HL-60/S4 treated with phorbol 12-myristate 13-acetate at 8.2 ng/mL for 4 days and 3 days (cell line): ENCODE data around the gene YWHAG.
"Not testable (repeated sequence)": the region's sequence is repeated elsewhere in the genome, so short reads cannot be mapped to it uniquely, and the experiment has no call there.

Source experiments
- in situ Hi-C: fragments of 300-500 bp; cut with MboI; formaldehyde crosslinking; loops from 2 replicates; pipeline ENCODE4 v1.15.0; 2022; ENCODE audit warnings: low sequenced_read_pairs

Gene YWHAG

DNA sequence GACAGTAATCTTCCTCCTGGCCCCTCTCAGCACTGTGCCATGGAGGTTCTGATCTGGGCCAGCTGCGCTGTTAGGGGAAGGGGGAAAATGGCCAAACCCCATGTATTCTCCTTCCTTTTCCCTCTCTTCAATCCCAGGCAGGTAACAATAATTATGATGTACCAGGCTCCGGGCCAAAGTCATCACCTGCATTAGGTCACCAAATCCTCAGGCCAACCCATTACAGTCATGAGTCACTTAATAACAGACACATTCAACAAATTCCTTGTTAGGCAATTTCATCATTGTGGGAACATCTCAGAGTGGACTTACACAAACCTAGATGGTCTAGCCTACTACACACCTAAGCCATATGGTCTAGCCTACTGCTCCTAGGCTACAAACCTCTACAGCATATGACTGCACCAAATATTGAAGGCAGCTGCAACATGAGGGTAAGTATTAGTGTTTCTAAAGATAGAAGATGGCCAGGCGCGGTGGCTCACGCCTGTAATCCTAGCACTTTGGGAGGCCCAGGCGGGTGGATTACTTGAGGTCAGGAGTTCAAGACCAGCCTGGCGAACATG lies 58.5 kb downstream of the YWHAG start:
- in situ Hi-C loops = no loop called here

DNA sequence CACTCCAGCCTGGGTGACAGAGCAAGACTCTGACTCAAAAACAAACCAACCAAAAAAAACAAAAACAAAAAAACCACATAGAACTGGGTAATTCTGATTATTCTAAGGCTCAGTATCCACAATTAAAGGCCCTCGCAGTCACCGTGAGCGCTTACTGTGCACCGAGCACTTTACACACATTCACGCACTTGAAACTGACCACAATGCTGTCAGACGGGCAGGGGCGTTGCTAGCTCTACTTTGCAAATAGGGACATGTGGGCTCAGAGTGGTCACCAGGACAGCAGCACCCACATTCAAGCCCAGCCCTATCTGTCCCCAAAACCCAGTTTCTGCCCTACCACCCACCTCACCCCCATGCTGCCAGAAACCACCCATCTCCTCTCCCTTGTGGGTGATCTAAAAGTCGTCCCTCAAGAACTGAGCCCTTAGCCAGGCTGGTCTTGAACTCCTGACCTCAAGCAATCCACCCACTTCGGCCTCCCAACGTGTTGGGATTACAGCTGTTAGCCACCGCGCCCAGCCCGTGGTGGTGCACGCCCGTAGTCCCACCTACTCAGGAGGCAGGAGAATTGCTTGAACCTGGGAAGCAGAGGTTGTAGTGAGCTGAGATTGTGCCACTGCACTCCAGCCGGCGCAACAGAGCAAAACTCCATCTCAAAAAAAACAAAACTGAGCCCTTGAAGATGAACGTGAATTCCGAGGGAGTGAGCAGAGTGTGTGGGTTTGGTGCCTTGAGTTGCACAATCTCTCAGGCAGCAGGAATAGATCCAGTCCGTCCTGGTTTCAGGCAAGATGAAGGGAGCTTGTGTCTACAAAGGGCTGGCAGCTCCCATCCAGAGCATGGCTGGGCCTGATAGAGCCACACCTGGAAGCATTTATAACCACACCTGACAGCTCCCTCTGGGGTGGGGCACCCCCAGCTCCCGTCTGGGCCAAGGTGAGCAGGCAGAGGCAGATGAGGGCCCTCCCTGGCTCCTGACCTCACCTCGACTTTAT lies 61.7 kb downstream of the YWHAG start:
- in situ Hi-C loops = no loop called here

DNA sequence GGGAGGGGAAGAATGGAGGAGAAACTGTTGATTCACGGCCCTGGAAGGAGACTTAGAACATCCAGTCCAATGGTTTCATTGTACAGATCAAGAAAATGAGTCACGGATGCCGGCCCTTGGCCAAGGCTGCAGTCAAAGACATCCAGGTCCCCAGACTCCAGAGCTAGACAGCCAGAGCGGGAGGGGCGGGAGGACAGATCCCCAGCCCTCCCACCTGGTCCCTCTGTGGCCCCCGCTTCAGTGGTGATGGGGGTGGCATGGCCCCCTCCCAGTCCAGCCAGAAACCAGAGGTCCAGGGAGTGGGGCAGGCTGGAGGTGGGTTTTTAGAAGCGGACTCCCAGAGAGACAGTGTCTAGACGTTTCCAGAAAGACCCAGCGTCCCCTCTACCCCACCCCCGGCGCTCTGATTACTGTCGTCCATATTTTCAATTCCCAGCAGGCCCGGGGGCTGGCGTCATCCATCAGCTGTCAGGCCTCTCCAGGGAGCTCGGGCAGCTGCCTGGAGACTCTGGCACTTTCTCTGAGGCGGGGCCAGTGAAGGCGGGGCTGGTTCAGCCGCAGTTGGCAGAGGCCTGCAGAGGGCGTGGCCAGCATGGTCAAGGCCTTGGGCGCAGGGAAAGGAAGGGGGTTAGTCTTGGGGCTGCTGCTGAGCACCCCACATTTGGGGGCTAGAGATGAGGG lies 64.3 kb downstream of the YWHAG start:
- in situ Hi-C loops = no loop called here

DNA sequence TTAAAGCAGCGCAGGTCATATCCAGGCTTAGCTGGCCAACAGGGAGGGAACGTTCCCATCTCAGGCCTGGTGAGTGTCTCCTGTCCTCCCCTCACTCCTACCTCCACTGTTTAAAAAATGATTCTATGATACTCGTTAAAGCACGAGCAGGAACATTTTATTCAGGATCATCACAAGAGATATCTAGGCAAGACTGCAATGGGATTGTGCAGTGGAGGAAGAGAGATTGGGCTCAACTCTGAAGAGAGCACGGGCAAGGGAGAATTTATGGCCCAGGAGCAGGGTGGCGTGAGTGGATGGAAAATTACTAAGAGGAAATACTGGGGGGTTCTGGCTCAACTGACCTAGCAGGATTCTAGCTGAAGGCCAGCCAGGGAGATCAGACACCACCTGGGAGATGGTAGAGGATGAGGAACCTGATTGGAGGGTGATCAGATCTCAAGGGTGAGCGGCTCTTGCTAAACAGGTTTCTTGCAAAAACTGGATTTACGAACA lies 65.3 kb downstream of the YWHAG start:
- in situ Hi-C loops = no loop called here

DNA sequence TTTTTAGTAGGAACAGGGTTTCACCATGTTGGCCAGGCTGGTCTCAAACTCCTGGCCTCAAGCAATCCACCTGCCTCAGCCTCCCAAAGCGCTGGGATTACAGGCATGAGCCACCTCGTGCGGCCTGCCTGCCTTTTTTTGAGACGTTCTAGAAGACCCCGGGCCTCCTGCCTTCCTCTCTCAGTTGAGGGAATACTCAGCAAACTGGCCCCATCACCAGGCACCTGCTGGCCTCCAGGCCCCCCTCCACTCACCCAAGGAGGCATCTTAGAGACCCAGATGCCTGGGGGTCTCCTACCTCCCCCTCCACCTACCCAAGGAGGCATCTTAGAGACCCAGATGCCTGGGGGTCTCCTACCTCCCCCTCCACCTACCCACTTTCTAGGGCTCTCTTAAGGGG lies 65.9 kb downstream of the YWHAG start:
- in situ Hi-C loops = not testable (repeated sequence)

DNA sequence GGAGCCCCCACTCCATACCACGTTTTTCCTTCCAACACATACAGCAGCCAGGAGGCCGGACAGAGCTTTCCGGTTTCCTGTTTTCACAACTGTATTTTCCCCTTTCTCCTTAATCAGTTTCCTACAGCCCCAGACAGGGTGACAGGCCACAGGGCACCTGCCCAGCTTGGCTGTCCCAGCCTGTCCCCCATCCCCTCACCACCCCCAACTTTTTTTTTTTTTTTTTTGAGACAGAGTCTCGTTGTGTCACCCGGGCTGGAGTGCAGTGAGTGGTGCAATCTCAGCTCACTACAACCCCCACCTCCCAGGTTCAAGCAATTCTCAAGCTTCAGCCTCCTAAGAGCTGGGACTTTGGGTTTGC lies 66.6 kb downstream of the YWHAG start:
- in situ Hi-C loops = no loop called here

DNA sequence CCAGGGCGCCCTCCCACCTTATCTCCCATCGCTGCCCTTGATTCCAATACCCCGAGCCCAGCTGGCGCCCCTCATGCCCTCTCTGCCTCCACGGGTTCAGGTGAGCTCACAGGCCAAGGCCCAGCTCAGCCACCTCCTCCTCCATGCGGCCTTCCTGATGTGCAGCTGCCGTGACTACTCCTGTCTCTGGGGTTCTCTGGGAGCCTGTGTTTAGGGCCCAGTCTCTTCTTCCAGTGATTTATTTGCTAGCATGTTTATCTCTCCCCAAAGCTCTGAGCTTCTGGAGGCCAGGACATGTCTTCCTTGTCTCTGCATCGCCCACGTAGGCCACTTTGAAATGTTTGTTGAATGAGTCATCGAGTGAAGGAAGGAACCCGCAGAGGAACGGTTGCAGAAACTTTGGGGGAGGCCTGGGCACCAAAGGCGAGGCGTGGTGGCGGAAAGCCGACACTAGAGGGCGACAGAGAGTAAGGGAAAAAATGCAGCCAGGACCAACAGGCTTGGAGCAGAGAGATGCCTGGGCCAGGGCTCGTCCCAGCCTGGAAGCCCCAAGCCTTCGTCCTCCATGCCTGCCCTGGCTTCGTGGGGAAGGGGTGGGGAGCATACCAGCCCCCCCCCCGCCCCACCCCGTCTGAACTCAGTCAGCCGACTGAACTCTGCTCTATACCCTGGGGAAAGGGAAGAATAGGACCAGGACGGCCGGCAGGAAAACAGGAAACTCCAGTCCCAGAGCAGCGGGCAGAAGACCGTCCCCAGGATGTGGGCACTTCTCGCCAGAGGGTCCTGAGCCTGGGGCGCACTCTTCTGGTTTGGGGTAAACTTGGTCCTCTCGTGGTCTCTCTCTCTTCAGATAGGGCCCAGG lies 67.2 kb downstream of the YWHAG start:
- in situ Hi-C loops = no loop called here

DNA sequence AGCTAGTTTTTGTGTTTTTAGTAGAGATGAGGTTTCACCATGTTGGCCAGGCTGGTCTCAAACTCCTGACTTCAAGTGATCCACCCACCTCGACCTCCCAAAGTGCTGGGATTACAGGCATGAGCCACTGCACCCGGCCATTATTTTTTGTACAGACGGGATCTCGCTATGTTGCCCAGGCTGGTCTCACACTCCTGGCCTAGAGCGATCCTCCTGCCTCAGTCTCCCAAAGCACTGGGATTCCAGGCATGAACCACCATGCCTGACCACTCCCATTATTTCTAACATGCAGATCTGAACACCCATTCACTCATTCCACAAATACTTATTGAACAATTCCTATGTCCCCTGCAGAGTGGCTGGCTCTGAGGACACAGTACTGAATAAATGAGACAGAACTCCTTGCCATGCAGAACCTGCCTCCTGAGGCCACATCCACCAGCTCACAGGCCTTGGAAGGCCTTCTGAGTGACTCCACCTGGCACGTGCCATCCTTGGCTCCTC lies 67.9 kb downstream of the YWHAG start:
- in situ Hi-C loops = not testable (repeated sequence)

DNA sequence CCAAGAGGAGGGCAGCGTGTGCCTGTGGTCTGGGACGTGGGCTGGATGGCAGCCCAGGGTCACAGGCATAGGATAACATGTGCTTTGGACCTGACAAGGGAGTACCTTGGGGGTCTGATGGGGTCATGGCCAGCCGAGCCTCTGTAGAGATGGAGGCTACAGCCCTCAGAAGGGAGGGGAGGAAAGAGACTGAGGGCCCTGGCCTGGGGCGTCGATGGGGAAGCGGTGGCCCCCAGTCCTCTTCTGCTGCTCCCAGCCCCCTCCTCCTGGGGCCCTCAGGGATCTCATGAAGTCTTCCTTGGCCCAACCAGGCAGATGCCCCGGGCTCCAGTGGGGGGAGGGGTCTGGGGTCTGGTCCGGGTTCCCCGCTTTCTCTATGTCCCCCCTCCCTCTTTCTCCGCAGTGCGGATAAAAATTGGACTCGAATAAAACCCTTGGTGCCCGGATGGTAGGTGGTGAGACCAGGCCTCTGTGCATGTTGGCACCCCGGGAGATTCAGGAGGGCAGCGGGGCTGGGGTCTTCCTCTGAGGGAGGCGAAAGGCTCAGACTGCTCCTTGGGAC lies 71.9 kb downstream of the YWHAG start:
- in situ Hi-C loops = no loop called here

DNA sequence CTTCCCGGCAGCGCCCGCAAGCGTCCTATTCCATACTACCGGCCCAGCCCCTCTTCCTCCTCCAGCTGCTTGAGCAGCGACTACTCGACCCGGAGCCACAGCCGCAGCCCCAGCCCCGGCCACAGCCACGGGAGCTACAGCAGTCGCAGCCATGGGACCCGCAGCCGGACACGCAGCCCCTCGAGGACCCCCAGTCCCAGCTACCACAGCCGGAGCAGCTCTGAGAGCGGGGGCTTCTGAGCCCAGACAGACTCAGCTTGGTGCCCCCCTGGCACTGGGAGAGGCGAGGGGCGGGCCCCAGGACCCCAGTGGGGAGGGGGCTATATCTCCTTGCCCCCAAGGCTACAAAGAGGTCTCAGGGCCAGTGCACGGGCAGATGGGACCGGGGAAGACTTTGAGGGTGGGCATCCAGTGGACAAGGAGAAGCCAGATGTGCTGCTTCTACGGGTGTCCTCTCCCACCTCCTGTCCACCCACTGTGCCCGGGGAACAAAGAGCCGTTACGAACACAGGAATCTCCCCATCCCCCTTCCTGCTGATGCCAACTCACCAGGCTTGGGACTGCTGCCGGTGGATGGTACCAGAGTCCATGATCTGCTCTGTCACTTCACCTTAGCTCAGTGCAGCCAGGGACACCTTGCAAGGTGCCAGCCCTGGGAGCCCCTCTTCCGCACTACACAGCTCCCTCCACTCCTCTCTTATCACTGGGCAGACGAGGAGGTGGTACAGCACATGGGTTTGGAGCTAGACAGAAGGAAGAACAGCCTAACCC lies 73.0 kb downstream of the YWHAG start:
- in situ Hi-C loops = no loop called here

DNA sequence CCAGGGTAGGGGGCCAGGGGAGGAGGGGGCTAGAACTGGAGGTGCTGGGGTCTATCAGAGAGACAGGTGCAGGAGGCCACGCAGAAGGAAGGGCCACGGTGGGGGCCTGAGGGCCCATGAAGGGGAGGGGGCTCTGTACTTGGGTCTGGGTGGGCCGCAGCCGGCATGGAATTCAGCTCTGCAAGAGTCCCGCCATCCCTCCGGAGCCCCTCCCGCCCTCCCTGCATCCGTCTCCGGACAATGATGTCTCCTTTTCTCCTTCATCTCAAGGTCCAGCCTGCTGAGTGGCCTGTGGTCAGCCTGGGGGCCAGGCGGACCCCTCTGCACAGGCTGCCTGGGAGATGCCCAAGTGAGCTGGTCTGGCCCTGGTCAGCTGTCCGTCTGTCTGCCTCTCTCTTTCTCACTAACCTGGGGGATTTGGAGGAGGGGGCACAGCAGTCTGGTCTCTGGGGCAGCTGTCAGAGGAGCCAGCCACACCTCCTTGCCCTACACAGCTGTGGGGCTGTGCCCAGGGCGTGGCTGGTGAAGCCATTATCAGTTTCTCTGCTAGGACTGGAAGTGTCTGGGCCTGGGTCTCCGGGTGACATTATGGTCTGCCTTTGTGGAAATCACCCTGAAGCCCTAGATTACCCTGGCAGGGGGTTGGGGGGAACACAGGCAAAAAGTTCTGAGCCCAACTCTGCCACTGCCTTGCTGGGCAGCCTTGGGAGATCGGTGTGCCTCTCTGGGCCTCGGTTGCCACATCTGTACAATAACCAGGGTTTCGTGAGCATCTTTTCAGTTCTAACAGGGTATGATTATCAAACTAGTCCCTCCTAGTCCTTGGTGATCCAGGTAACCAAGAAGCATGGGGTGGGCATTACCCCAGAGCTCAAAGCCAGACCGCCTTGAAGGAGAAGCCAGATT lies 75.3 kb downstream of the YWHAG start:
- in situ Hi-C loops = no loop called here

DNA sequence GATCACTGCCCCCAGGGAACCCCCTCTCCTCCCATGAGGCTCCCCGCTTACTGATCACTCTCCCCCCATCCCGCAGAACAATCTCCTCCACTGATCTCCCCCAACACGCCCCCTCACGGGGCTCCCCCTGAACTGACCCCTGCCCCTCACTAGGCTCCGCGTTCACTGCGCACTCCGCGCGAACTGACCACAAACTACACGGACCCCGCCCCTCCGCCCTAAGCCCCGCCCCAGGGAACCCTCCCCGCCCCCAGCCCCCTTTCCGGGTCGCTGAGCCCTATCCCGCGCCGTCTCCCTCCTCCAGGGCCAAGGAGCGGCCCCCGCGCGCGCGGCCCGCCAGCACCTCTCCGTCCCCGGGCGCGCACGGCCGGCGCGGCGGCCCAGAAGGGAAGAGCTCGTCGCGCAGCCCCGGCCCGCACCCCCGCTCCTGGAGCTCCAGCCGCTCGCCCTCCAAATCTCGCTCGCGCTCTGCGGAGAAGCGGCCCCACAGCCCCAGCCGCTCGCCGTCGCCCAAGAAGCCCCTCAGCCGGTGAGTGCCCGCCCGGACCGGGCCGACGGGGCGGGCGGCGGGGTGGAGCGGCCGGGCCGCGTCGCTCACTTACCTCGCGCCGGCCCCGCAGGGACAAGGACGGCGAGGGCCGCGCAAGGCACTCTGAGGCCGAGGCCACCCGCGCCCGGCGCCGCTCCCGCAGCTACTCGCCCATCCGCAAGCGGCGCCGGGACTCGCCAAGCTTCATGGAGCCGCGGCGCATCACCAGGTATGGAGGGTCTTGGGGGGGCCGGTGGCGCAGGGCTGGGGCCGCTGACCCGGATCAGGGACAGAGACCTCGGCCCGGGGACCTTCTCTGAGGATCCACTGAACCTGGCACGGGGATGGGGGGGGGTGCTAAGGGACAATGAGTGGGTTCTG lies 76.2 kb downstream of the YWHAG start:
- in situ Hi-C loops = no loop called here

DNA sequence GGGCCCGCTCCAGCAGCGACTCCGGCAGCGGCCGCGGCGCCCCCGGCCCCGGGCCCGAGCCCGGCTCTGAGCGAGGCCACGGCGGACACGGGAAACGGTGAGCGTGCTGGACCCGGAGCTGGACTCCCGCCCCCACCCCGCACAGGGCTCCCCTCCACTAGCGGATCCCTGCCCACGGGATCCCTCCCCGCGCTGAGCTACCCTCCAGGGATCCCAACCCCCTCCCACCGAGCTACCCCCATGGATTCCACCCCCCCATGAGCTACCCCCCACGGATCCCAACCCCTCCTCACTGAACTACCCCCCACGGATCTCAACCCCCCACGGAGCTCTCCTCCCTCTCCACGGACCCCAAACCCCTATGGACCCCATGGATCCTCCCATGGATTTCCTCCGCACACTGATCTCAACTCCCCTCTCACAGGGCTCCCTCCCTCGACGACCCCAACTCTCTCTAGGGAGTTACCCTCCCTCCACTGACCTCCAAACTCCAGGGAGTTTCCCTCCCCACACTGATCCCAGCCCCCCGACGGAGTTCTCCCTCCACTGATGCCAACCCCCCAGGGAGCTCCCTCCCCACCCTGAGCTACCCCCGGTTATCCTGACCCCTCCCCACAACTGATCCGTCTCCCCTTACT lies 77.0 kb downstream of the YWHAG start:
- in situ Hi-C loops = no loop called here

DNA sequence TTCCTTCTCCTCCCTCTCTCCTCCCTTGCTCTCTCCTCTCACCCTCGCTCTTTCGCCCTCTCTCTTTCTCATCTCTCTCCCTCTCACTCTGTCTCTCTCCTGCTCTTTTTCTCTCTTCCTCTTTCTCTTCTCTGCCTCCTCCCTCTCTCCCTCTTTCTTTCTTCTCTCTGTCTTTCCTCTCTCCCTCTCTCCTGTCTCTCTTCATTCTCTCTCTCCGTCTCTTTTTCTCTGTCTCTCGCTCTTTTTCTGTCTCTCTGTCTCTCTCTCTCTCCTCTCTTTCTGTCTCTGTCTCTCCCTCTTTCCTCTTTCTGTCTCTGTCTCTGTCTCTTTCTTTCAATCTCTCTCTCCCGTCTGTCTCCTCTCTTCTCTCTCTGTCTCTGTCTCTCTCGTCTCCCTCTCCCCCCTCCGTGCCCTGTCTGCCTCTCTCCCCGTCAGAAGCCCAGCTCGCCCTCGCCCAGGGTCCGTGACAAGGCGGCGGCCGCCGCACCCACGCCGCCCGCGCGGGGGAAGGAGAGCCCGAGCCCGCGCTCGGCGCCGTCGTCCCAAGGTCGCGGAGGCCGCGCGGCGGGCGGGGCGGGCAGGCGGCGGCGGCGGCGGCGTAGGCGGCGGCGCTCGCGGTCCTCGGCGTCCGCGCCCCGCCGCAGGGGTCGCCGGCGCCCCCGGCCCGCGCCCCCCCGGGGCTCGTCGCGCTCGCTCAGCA lies 77.6 kb downstream of the YWHAG start:
- in situ Hi-C loops = no loop called here

DNA sequence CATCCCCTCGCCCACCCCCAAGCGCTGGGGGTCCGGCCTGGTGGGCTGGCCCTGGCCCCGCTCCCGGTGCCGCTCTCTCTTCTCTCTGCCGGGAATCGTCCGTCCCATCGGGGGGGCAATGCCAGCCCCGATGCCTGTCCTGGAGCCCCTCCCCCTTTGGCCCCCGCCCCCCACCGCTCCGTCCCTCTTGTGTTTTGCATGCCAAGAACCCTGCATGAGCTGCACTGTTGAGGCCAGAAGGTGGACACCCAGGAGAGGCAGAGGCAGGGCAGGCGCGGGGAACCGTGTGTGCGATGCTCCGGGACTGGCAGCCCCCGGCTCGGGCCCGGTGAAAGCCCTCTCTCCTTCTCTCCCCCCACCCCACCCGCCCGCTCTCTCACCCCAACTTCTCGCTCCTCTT lies 78.4 kb downstream of the YWHAG start:
- in situ Hi-C loops = no loop called here

DNA sequence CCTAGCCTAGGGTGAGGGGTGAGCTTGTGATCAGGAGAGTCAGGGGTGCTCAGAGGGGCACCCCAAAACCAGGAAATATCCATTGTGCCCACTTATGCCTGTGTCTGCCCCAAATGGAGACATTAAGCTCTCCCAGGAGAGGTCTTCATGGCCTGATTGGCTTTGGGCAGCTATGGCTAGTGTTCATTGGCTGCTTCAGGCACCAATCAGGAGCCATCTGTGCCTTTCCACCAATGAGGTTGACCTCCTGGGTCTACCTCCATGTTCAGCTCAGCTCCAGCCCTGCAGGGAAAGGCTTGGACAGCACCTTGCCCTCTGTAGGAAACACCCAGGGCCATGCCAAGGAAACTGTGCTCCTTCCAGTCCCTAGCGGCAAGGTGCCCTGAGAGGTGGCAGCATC lies 80.3 kb downstream of the YWHAG start:
- in situ Hi-C loops = no loop called here
